PC-9 (cell line): ENCODE data around the gene ZSWIM4.

Source experiments
- EZH2 ChIP-seq: fragments of 200-600 bp; sonication (generic); IDR thresholded peaks from 2 replicates; pipeline ENCODE4 v1.8.0; 2017; ENCODE audit warnings: antibody characterized with exemption, low read depth
- TF ChIP-seq, protein P1 (sequence below): fragments of 200-600 bp; sonication (generic); conservative IDR thresholded peaks from 2 replicates; pipeline ENCODE4 v1.6.1; 2017; ENCODE audit warnings: mixed run types, antibody characterized with exemption, mild to moderate bottlenecking, moderate library complexity

GRCh38 chr19:13790354-13790753, 4.9 kb upstream of the ZSWIM4 start:
- TF ChIP-seq, protein P1, sequence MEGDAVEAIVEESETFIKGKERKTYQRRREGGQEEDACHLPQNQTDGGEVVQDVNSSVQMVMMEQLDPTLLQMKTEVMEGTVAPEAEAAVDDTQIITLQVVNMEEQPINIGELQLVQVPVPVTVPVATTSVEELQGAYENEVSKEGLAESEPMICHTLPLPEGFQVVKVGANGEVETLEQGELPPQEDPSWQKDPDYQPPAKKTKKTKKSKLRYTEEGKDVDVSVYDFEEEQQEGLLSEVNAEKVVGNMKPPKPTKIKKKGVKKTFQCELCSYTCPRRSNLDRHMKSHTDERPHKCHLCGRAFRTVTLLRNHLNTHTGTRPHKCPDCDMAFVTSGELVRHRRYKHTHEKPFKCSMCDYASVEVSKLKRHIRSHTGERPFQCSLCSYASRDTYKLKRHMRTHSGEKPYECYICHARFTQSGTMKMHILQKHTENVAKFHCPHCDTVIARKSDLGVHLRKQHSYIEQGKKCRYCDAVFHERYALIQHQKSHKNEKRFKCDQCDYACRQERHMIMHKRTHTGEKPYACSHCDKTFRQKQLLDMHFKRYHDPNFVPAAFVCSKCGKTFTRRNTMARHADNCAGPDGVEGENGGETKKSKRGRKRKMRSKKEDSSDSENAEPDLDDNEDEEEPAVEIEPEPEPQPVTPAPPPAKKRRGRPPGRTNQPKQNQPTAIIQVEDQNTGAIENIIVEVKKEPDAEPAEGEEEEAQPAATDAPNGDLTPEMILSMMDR = no peak
- no peak for TF ChIP-seq EZH2
